Fibroblast of pulmonary artery (primary cell): Measurements from ENCODE around the gene GAD2.
"Not testable (repeated sequence)": the region's sequence is repeated elsewhere in the genome, so short reads cannot be mapped to it uniquely, and the experiment has no call there.

Experiments
- DNase-seq: peaks from one replicate; pipeline ENCODE4 v3.0.0-alpha.2; 2010; ENCODE audit warnings: low read depth
- H3K4me3 ChIP-seq: replicated peaks from 2 replicates; pipeline ENCODE4 v1.5.1; 2011; ENCODE audit warnings: low read depth, mild to moderate bottlenecking, control low read depth, low read length, moderate library complexity
- TF ChIP-seq, protein P1 (sequence below): IDR thresholded peaks from 2 replicates; pipeline ENCODE4 v1.5.1; 2011; ENCODE audit warnings: mild to moderate bottlenecking, control low read depth, low read length, inconsistent platforms; ENCODE audit errors: missing control alignments

Gene GAD2

GRCh38 chr10:26331371-26331770, 114.8 kb downstream of the GAD2 start:
- no peak for DNase-seq
- TF ChIP-seq, protein P1, sequence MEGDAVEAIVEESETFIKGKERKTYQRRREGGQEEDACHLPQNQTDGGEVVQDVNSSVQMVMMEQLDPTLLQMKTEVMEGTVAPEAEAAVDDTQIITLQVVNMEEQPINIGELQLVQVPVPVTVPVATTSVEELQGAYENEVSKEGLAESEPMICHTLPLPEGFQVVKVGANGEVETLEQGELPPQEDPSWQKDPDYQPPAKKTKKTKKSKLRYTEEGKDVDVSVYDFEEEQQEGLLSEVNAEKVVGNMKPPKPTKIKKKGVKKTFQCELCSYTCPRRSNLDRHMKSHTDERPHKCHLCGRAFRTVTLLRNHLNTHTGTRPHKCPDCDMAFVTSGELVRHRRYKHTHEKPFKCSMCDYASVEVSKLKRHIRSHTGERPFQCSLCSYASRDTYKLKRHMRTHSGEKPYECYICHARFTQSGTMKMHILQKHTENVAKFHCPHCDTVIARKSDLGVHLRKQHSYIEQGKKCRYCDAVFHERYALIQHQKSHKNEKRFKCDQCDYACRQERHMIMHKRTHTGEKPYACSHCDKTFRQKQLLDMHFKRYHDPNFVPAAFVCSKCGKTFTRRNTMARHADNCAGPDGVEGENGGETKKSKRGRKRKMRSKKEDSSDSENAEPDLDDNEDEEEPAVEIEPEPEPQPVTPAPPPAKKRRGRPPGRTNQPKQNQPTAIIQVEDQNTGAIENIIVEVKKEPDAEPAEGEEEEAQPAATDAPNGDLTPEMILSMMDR: no peak

GRCh38 chr10:26334232-26334931, 117.8 kb downstream of the GAD2 start:
- DNase-seq: no peak
- TF ChIP-seq, protein P1: no peak
- no peak overlapping the region for H3K4me3 ChIP-seq

More at GRCh38 chr10:26331371-26331770, 114.8 kb downstream of the GAD2 start:
- H3K4me3 ChIP-seq: no peak overlapping the region

DNA sequence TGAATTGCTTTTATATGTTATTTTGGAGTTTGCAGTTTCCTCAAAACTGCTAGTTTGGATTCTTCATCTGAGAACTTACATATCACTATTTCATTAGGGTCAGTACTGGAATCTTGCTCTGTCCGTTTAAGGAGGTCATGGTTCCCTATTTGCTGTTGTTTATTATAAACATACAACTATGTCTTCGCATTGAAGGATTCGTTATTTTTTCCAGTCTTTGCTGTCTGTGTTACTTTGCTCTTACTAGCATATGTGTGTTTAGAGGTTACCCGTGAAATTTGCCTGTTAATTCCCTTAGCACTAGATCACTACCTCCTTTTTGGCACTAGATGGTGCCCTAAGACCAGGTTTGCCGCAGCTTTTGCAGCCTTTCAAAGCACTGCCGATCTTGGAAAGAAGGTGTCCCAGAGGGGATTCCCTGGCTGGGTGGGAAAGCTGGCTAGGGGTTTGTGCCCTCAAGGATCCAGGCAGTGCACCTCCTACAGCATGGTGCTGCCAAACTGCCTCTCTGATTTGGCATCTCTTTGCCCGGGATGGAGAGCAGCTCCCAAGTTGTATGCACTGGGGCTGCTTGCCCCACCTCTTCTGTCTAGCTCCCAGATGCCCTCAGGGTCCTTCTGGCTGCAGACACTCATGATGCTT, 118.5 kb downstream of the GAD2 start:
- TF ChIP-seq, protein P1: peak; percentile 75
- no peak overlapping the region for H3K4me3 ChIP-seq

DNA sequence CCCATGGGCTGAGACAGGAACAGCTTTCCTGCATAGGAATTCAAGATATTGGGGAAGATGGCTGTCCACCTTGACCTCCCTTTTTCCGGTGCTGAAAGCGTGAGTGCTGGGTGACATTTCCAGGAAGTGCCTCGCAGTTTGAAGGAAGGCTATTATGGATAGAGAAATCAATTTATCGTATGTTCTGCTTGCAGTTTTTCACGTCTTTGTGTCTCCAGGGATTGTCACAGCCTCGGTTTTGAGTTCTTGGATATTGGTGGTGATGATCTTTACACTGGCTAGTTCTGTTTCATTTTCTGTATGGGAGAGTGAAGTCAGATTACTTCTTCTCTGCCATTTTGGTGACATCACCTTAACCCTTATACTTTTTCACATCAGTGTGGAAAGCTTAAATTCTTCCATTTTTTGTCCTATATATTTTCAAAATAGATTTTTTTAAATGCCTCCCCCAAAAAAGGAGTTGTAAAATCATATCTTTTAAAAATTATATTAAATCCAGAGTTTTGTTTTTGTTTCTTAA, 119.1 kb downstream of the GAD2 start:
- TF ChIP-seq, protein P1: no peak
- no peak for DNase-seq
- H3K4me3 ChIP-seq: no peak overlapping the region

More for the DNA sequence above, 118.5 kb downstream of the GAD2 start:
- peak; percentile 71 for DNase-seq

GRCh38 chr10:26336979-26337378, 120.4 kb downstream of the GAD2 start:
- TF ChIP-seq, protein P1: no peak
- H3K4me3 ChIP-seq: no peak overlapping the region
- DNase-seq: no peak

- TF ChIP-seq, protein P1: no peak
- no peak overlapping the region for H3K4me3 ChIP-seq
- no peak for DNase-seq
These were observed 125.1 kb downstream of the GAD2 start for GRCh38 chr10:26341701-26342100.

DNA sequence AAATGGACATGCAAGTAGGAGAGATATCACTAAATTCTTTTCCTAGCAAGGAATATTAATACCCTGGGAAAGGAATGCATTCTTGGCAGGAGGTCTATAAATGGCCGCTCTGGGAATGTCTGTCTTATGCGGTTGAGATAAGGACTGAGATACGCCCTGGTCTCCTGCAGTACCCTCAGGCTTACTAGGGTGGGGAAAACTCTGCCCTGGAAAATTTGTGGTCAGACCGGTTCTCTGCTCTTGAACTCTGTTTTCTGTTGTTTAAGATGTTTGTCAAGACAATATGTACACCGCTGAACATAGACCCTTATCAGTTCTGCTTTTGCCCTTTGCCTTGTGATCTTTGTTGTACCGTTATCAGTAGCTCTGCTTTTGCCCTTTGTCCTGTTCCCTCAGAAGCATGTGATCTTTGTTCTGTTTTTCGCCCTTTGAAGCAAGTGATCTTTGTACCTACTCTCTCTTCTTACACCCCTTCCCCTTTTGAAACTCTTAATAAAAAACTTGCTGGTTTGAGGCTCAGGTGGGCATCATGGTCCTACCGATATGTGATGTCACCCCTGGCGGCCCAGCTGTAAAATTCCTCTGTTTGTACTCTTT, 132.3 kb downstream of the GAD2 start:
- H3K4me3 ChIP-seq, DNase-seq: not testable (repeated sequence)
